HG03432 (cell line): ENCODE results near the gene VAMP2.
A peak's percentile ranks its signal among the peaks of the same experiment; 100 is the strongest.

Experiments
- ATAC-seq: cut with Tn5 transposase; IDR thresholded peaks from one replicate; pipeline ENCODE4 v1.9.1; 2021; ENCODE audit warnings: mild to moderate bottlenecking, moderate library complexity; ENCODE audit not compliant: unreplicated experiment

The VAMP2 gene, protein sequence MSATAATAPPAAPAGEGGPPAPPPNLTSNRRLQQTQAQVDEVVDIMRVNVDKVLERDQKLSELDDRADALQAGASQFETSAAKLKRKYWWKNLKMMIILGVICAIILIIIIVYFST

DNA sequence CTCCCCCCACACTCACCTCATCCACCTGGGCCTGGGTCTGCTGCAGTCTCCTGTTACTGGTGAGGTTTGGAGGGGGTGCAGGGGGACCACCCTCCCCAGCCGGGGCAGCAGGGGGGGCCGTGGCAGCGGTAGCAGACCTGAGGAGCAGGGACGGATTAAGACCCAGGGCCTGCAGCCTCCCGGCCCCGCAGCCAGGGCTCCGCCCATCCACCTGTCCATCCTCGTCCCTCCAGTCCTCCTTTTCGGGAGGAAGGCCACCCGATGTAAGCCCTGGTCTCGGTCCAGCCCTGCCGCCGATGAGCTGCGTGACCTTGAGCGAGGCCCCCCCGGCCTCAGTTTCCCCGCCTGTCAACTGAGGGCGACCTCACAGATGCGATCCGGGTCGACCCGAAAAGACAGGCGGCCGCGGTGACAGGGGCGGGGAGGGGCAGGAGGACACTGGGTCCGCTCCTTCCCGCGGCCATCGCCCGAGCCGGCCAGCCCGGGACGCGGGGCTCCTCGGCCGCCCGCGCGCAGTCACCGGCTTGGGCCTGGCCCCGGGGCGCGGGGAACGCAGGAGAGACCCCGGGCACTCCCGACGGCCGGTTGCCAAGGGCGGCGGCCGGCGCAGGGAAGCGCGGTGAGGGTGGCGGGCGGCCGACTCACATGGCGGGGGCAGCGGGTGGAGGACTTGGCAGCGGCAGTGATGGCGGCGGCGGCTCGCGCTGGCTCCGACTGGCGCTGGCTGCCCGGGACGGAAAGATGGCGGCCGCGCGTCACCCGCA, at the start of gene VAMP2:
VAMP2 (minus strand) TSS at position 716 of the 764 bp plus-strand sequence; CDS start at position 647, 69 bp downstream.
- peak; percentile 42 for ATAC-seq

GRCh38 chr17:8210761-8211458, 48.2 kb upstream of the VAMP2 start:
- ATAC-seq: no peak

DNA sequence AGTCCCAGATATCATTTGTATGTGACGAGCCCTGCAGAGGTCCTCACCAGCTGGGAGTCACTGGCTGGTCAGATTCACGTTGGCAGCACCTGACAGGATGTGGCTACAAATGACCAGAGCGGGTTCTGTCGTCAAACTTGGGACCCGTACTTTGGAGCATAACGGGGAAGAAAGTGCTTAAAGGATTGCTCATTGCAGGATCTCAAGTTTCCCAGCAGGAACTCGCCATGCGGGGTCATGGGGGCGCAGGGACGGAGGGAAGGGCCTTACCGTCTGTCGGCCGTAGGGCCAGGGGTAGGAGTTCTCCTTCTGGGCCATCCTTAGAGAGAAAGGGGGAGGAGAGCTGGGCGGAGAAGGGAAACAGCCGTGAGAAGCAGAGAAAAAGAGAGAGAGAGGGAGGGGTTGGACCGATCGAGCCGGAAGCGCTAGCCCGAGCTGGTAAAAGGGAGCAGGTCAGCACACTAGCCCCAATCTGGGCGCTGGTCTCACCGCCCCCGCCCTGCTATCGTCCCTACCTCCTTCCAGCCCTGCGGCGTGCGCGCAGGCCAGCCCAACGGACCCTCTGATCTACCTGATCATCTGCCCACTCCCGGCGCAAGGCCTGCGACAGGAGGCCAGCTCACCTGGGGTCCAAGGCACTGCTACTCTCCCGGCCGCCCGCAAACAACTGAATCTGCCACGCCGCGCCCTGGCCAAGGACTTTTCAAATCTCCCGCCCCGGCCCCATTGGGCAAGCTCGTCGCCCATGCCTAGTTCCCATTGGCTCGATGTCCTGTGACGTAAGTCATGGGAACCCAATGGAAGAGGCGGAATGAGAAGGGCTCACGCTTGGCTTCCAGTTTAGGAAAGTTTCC, 47.4 kb upstream of the VAMP2 start, which contains the start of gene AURKB:
AURKB (minus strand) TSS at position 669 of the 854 bp plus-strand sequence; CDS start at position 318, 351 bp downstream.
- ATAC-seq: peak; percentile 86

- ATAC-seq: no peak
Observed at GRCh38 chr17:8206536-8206935, 43.8 kb upstream of the VAMP2 start.

DNA sequence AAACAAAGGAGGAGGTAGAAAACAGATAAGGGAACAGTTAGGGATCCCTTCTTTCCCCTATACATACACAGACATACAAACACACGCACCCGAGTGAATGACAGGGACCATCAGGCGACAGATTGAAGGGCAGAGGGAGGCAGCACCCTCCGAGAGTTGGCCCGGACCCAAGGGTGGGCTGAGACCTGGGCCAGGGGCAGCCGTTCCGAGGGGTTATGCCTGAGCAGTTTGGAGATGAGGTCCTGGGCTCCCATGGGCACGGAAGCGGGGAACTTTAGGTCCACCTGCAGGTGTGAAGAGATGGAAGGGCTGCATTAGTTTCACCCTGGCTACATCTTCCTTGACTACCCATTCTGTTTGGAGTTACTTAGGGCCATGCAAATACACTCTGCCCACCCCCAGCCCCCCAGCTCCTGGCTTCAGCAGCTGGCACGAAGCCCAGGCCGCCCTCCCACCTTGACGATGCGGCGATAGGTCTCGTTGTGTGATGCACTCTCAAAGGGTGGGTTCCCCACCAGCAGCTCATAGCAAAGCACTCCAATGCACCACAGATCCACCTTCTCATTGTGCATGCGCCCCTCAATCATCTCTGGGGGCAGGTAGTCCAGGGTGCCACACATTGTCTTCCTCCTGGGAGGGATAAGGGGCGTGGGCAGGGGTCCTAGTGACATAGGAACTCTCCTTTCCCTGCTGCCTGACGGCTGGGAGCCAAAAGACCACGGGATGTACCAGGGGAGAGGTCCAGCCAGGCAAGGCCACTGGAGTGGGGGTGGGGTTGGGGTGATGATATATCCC, 42.2 kb upstream of the VAMP2 start:
- ATAC-seq: no peak

DNA sequence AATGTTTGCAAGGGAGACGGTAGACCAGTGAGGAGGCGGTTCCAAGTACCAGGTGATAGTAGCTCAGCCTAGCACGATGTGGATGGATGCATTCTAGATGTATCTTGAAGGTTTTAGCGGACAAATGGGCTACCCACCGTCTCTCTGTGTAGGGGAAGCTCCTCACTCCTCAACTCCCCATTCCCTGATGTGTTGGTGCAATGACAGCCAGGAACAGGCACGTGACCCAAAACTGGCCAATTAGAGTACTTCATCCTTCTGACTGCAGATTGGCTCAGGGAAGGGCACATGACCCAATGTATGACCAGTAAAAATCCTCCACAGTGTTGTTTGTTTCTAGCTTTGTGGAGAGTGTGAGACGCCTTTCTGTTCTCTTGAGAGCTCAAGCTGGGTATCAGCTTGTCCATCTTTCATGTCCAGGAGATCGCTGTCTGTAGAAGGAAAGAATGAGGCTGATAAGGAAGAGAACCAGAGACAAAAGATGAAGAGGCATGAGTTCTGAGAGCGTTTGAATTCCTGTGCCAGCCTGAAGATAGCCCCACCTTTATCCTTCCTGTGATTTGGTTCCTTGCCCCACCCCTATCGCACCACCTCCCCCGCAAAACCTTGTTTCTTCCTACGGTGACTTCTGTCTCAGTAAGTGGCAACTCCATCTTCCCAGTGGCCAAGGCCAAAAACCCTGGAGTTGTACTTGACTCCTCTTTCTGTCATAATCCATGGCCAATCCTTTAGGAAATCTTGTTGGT, 29.5 kb upstream of the VAMP2 start:
- no peak for ATAC-seq

DNA sequence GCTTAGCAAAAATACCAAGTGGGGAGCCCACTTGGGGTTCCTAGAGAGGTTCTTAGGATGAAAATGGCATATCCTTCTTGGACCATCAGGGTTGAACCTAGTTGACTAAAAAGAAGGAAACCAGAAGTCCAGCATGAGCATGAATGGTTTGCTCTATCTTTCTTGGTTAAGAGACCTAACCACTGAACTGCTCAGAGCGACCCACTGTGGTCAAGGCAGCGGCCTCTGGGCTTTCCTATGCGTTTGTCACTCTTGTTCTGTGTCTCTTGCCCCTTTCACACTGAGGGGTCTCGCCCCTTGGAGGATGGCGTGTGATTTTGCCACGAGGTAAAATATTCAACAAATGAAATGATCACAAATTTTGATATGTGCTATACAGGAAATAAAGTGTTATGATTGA, 27.8 kb upstream of the VAMP2 start:
- ATAC-seq: no peak

GRCh38 chr17:8189711-8190477, 27.1 kb upstream of the VAMP2 start, which contains the start of gene BORCS6:
TSS of gene BORCS6 (minus strand) at chr17:8190180. CDS start at chr17:8190140, 40 bp downstream.
- peak; percentile 54 for ATAC-seq

GRCh38 chr17:8189041-8189710, 26.4 kb upstream of the VAMP2 start:
- no peak for ATAC-seq

- ATAC-seq: no peak
Observed at GRCh38 chr17:8188263-8188839, 25.6 kb upstream of the VAMP2 start.

DNA sequence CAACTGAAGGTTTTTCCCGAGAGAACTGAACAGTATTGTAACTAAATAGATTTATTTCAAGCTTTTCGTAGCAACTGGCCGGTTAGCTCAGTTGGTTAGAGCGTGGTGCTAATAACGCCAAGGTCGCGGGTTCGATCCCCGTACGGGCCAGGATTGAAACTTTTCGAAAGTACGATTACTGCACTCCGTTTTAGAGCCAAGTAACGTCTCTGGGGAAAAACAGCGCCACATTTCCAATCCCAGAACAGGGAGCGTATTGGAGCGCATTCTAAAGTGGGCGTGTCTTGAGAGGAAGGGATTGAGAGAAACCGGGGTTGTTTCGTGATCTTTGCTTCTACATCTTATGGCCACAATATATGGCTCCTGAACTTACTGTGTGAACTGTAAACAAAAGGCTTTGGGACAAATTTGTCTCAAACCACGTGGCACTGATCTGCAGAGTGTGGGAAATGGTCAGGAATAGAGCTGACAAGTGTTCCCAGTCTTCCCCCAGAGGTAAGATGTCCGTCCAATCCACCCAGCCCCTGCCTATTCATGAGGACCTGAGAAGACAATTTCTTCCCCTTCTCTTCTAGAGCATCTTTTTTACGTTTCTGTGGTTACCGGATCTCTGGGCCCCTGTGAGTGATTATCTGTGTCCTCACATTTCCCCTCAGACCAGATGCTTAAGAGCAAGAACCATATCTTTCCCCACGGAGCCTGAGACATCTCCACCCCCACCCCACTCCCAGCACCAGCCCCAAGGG, 24.9 kb upstream of the VAMP2 start:
- peak; percentile 20 for ATAC-seq

DNA sequence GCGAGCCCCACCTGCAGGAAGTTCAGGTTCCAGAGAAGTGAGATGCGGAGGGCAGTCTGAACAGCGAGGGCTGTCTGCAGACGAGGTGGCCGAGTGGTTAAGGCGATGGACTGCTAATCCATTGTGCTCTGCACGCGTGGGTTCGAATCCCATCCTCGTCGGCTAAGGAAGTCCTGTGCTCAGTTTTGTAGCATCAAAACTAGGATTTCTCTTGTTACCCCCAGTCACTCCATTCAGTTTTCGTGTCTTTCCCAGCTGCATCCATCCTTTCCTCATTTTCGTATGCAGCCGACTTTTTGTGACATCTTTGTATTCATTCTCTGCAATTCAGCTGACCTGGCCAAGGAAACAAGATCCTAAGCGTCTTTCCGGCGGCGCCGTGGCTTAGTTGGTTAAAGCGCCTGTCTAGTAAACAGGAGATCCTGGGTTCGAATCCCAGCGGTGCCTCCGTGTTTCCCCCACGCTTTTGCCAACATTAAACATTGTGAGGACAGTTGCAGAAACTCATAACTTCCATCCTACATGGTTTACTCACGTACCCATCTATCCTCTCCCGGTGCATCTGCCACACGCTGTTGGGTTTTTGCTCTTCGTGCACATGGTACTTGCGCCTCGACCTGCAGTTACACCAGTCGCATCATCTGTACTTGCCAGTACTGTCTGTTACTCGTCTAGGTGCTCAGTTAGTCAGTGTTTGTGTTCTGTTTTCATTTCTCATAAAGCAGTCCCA, 24.2 kb upstream of the VAMP2 start:
- peak; percentile 27 for ATAC-seq

DNA sequence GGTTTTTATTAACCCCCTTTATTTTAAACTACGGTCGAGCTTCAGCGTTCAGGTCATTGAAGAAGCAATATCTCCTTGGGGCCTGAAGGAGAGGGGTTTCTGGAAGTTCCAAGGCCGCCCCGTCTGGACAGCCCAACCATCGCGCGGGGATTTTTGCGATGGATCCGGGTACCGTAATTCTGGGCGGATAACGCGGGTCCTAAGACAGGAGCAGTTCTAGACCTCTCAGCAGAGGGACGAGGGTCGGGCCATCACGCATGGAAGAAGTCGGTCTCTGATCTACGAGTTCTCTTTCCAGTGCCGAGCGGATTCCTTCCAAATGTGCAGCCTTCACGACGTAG, 23.7 kb upstream of the VAMP2 start:
- no peak for ATAC-seq

DNA sequence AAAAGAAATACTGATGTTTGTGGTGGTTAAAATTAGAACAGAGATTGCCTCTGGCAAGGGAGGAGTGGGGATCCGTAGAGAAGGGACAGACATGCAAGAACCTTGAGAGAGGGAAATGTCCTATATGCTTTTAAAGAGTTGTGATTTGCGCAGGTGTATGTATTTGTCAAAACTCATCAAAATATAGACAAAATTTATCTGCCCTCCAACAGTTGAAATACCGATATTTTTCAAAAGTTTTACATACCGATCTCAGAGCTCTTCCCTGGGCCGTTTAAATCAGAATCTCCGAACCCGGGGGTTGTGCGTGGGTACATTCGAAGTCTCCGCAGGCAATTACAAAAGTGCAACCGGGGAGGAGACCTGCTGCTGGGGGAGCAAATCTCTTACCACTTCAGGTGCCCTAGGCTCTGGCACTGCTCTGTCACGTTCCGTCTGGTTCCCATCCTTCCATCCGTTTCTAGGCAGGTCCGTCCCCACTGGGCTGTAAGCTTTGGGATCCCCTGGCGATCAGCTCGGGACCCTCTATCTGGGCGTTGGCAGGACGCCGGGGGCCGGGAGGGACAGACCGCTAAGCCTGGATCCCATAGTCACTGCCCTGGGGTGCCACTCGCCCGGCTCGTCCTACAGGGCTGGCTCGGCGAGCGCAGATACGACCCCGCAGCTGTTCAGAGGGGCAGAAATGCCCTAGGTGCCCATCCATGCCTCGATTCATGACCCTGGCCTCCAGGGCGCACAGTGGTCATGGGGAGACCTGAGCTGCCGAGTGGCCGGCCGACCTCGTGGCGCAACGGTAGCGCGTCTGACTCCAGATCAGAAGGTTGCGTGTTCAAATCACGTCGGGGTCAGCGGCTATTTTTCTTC, 23.1 kb upstream of the VAMP2 start:
- peak; percentile 24 for ATAC-seq

- ATAC-seq: no peak
Observed at GRCh38 chr17:8176998-8177731, 14.4 kb upstream of the VAMP2 start.
